Measurements from ENCODE around the gene LIPI. TPM values are rescaled to one million over a fixed set of nuclear protein-coding genes. Genes with fewer than 3 reads are reported as not detected.

The LIPI gene
- total RNA-seq, 2 donors from 2014 or later = not detected

- intact Hi-C loops (cut with DNase I) = no loop called here
- Histone ChIP-seq H3K27me3 (no peaks in the 10 kb centered on the region), H3K27ac (no peak overlapping the region), H3K9me3 (no peaks in the 10 kb centered on the region), H3K4me3 (no peak overlapping the region), H3K4me1 (no peaks in the 10 kb centered on the region), H3K9ac (ENCODE audit: low read depth in 2 of 2, low read length in 2 of 2) (no peak overlapping the region), H3K36me3 (no peaks in the 10 kb centered on the region)
- no peak for DNase-seq
- no peak for TF ChIP-seq CTCF (IDR thresholded peaks at IDR 0.05)
These were observed 122.4 kb downstream of the LIPI start for GRCh38 chr21:14088391-14088790.

- Histone ChIP-seq H3K36me3 (no peaks in the 10 kb centered on the region), H3K27ac (no peak overlapping the region), H3K4me3 (no peak overlapping the region), H3K4me1 (no peaks in the 10 kb centered on the region), H3K9ac (ENCODE audit: low read depth in 2 of 2, low read length in 2 of 2) (no peak overlapping the region), H3K27me3 (no peaks in the 10 kb centered on the region), H3K9me3 (no peaks in the 10 kb centered on the region)
- no peak for DNase-seq
- intact Hi-C loops (cut with DNase I) = no loop called here
- TF ChIP-seq CTCF (IDR thresholded peaks at IDR 0.05) = no peak
These were observed 124.2 kb downstream of the LIPI start for GRCh38 chr21:14086553-14086952.

DNA sequence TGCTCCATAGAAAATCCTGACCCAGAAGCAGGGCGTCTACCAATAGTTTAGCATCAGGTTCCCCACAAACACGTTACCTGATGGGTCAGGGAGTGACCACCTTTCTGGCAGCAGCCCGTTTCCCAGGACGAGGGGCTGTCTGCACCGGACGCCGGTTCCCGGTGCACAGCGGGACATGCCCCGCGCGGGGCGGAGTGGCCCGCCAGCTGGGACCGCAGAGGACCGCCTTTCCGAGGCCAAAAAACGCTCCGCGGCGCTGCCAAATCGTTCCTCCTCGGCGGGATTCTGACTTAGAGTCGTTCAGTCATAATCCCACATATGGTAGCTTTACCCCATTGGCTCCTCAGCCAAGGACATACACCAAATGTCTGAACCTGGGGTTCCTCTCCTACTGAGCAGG, 126.1 kb downstream of the LIPI start:
- no peak for TF ChIP-seq CTCF (IDR thresholded peaks at IDR 0.05)
- H3K36me3 ChIP-seq = no peaks in the 10 kb centered on the region
- no peak overlapping the region for H3K9ac ChIP-seq (ENCODE audit: low read depth in 2 of 2, low read length in 2 of 2)
- no peak for DNase-seq
- H3K27ac ChIP-seq = no peak overlapping the region
- intact Hi-C loops (cut with DNase I) = no loop called here
- no peaks in the 10 kb centered on the region for H3K4me1 ChIP-seq
- no peaks in the 10 kb centered on the region for H3K27me3 ChIP-seq
- no peaks in the 10 kb centered on the region for H3K9me3 ChIP-seq
- no peak overlapping the region for H3K4me3 ChIP-seq

- no peaks in the 10 kb centered on the region for H3K27me3 ChIP-seq
- intact Hi-C loops (cut with DNase I) = no loop called here
- H3K4me1 ChIP-seq = no peaks in the 10 kb centered on the region
- H3K36me3 ChIP-seq = no peaks in the 10 kb centered on the region
- no peaks in the 10 kb centered on the region for H3K9me3 ChIP-seq
- no peak for TF ChIP-seq CTCF (IDR thresholded peaks at IDR 0.05)
- H3K4me3 ChIP-seq = no peak overlapping the region
- H3K9ac ChIP-seq (ENCODE audit: low read depth in 2 of 2, low read length in 2 of 2) = no peak overlapping the region
- no peak overlapping the region for H3K27ac ChIP-seq
- no peak for DNase-seq
These were observed 126.7 kb downstream of the LIPI start for GRCh38 chr21:14084068-14084501.

GRCh38 chr21:14080764-14081096, 130.0 kb downstream of the LIPI start:
- Histone ChIP-seq H3K27ac (no peak overlapping the region), H3K9me3 (no peaks in the 10 kb centered on the region), H3K4me3 (no peak overlapping the region), H3K27me3 (no peaks in the 10 kb centered on the region), H3K4me1 (no peaks in the 10 kb centered on the region), H3K36me3 (no peaks in the 10 kb centered on the region), H3K9ac (ENCODE audit: low read depth in 2 of 2, low read length in 2 of 2) (no peak overlapping the region)
- intact Hi-C loops (cut with DNase I) = no loop called here
- no peak for DNase-seq
- no peak for TF ChIP-seq CTCF (IDR thresholded peaks at IDR 0.05)
